Activated naive CD4-positive, alpha-beta T cell treated with anti-CD3 and anti-CD28 coated beads, Interleukin-2, amount 50 U/mL, for 16 hours (primary cell): Measurements from ENCODE around the gene CAVIN1.
A peak's percentile ranks its signal among the peaks of the same experiment; 100 is the strongest.
"Not testable (repeated sequence)": the region's sequence is repeated elsewhere in the genome, so short reads cannot be mapped to it uniquely, and the experiment has no call there.

Experiments
- DNase-seq: peaks from one replicate; pipeline ENCODE4 v3.0.0-alpha.2; 2020

CAVIN1 gene

GRCh38 chr17:42372142-42372541 is 50.9 kb downstream of the CAVIN1 start:
- no peak for DNase-seq

- not testable (repeated sequence) for DNase-seq
These were observed 54.1 kb downstream of the CAVIN1 start for GRCh38 chr17:42368797-42369561.

GRCh38 chr17:42368310-42368709 is 54.7 kb downstream of the CAVIN1 start:
- not testable (repeated sequence) for DNase-seq

GRCh38 chr17:42366176-42367023 is 56.7 kb downstream of the CAVIN1 start:
- DNase-seq: not testable (repeated sequence)

- no peak for DNase-seq
These were observed 57.9 kb downstream of the CAVIN1 start for GRCh38 chr17:42365136-42365535.

GRCh38 chr17:42363767-42364585 is 59.1 kb downstream of the CAVIN1 start:
- no peak for DNase-seq

GRCh38 chr17:42363231-42363630 is 59.8 kb downstream of the CAVIN1 start:
- no peak for DNase-seq

- DNase-seq: no peak
These were observed 60.7 kb downstream of the CAVIN1 start for GRCh38 chr17:42362245-42362961.

GRCh38 chr17:42361781-42362186 is 61.3 kb downstream of the CAVIN1 start:
- peak; percentile 31 for DNase-seq

GRCh38 chr17:42360388-42360787 is 62.7 kb downstream of the CAVIN1 start:
- DNase-seq: not testable (repeated sequence)

GRCh38 chr17:42359133-42359532 is 63.9 kb downstream of the CAVIN1 start:
- no peak for DNase-seq

GRCh38 chr17:42358434-42358833 is 64.6 kb downstream of the CAVIN1 start:
- no peak for DNase-seq

- DNase-seq: no peak
These were observed 67.9 kb downstream of the CAVIN1 start for GRCh38 chr17:42354956-42355843.
